GM12892 (cell line): ENCODE data around the gene KANK4.

ENCODE experiments used
- DNase-seq: peaks from one replicate; pipeline ENCODE4 v3.0.0; 2011; ENCODE audit not compliant: insufficient read length
- FAIRE-seq: peaks from 2 replicates; lab custom pipeline; 2011; peaks lifted over from hg19 to GRCh38; lab: Jason Lieb, UNC
- POLR2A ChIP-seq: IDR thresholded peaks from 2 replicates; pipeline ENCODE4 v1.6.1; 2011; ENCODE audit warnings: low read depth, low read length, control low read depth
- POLR2AphosphoS5 ChIP-seq: IDR thresholded peaks from 2 replicates; pipeline ENCODE4 v1.6.1; 2011; ENCODE audit warnings: low read depth, low read length, control low read depth
- TAF1 ChIP-seq: IDR thresholded peaks from 2 replicates; pipeline ENCODE4 v1.6.1; 2011; ENCODE audit warnings: low read depth, mild to moderate bottlenecking, control low read depth, low read length, borderline replicate concordance

Gene KANK4

GRCh38 chr1:62294261-62294660 lies 25.0 kb downstream of the KANK4 start:
- no peak for TF ChIP-seq POLR2AphosphoS5
- no peak for TF ChIP-seq TAF1
- TF ChIP-seq POLR2A: no peak
- DNase-seq (no peak), FAIRE-seq (no peak)

- DNase-seq (no peak), FAIRE-seq (no peak)
- TF ChIP-seq POLR2AphosphoS5: no peak
- TF ChIP-seq POLR2A: no peak
- no peak for TF ChIP-seq TAF1
Measured at GRCh38 chr1:62288662-62289061, 30.6 kb downstream of the KANK4 start.

GRCh38 chr1:62288224-62288623 lies 31.0 kb downstream of the KANK4 start:
- TF ChIP-seq POLR2AphosphoS5 (no peak), POLR2A (no peak), TAF1 (no peak)
- FAIRE-seq (no peak), DNase-seq (no peak)

GRCh38 chr1:62286786-62287224 lies 32.4 kb downstream of the KANK4 start:
- no peak for FAIRE-seq
- no peak for DNase-seq

GRCh38 chr1:62285984-62286785 lies 33.0 kb downstream of the KANK4 start:
- TF ChIP-seq POLR2AphosphoS5 (no peak), POLR2A (no peak), TAF1 (no peak)
- DNase-seq: no peak
- no peak for FAIRE-seq

More at GRCh38 chr1:62286786-62287224, 32.4 kb downstream of the KANK4 start:
- TF ChIP-seq POLR2A (no peak), TAF1 (no peak), POLR2AphosphoS5 (no peak)

GRCh38 chr1:62285440-62285839 lies 33.8 kb downstream of the KANK4 start:
- FAIRE-seq (no peak), DNase-seq (no peak)
- TF ChIP-seq POLR2AphosphoS5: no peak
- TF ChIP-seq POLR2A: no peak
- no peak for TF ChIP-seq TAF1

- no peak for DNase-seq
- no peak for FAIRE-seq
- TF ChIP-seq POLR2A (no peak), TAF1 (no peak), POLR2AphosphoS5 (no peak)
Measured at GRCh38 chr1:62283986-62284385, 35.2 kb downstream of the KANK4 start.

- DNase-seq (no peak), FAIRE-seq (no peak)
- TF ChIP-seq POLR2A (no peak), POLR2AphosphoS5 (no peak), TAF1 (no peak)
Measured at GRCh38 chr1:62282909-62283755, 36.1 kb downstream of the KANK4 start.

- FAIRE-seq (no peak), DNase-seq (no peak)
- TF ChIP-seq POLR2A (no peak), POLR2AphosphoS5 (no peak), TAF1 (no peak)
Measured at GRCh38 chr1:62281922-62282555, 37.2 kb downstream of the KANK4 start.

- FAIRE-seq: no peak
- DNase-seq: no peak
- TF ChIP-seq POLR2AphosphoS5 (no peak), POLR2A (no peak), TAF1 (no peak)
Measured at GRCh38 chr1:62280960-62281465, 38.2 kb downstream of the KANK4 start.

- TF ChIP-seq POLR2AphosphoS5 (no peak), POLR2A (no peak), TAF1 (no peak)
- DNase-seq (no peak), FAIRE-seq (no peak)
Measured at GRCh38 chr1:62280150-62280549, 39.1 kb downstream of the KANK4 start.
